Heart right ventricle (tissue), 16 donors: ENCODE data around the gene CSMD2. TPM values are rescaled to one million over a fixed set of nuclear protein-coding genes. Genes with fewer than 3 reads are reported as not detected.
A peak's percentile ranks its signal among the peaks of the same experiment; 100 is the strongest.

Source experiments
- ATAC-seq, 8 donors: fragments of 200-7000 bp; cut with Tn5 transposase; one replicate each; pipeline ENCODE4 v1.9.1; 2020; ENCODE audit warnings: mild to moderate bottlenecking in 8 of 8, moderate library complexity in 8 of 8, moderate number of reproducible peaks in 1 of 8
- DNase-seq, 2 donors: peaks; one replicate each; pipeline ENCODE4 v3.0.0-alpha.2; 2020
- H3K27ac ChIP-seq, 10 donors: fragments of 200-600 bp; sonication (generic) in 2 of 10; one replicate each; pipeline versions ENCODE4 v1.5.0 to v1.8.0; 2020 to 2022; ENCODE audit warnings: mild to moderate bottlenecking in 3 of 10
- H3K27me3 ChIP-seq, 7 donors: fragments of 200-600 bp; one replicate each; pipeline ENCODE4 v1.8.0; 2021 to 2022; ENCODE audit warnings: mild to moderate bottlenecking in 2 of 7
- H3K36me3 ChIP-seq, 9 donors: fragments of 200-600 bp; sonication (generic) in 1 of 9; one replicate each; pipeline versions ENCODE4 v1.5.0 to v1.8.0; 2020 to 2022; ENCODE audit warnings: mild to moderate bottlenecking in 2 of 9
- H3K4me1 ChIP-seq, 9 donors: fragments of 200-600 bp; sonication (generic) in 1 of 9; one replicate each; pipeline versions ENCODE4 v1.5.0 to v1.8.0; 2020 to 2022; ENCODE audit warnings: mild to moderate bottlenecking in 4 of 9
- H3K4me3 ChIP-seq, 10 donors: fragments of 200-600 bp; sonication (generic) in 2 of 10; one replicate each; pipeline versions ENCODE4 v1.5.0 to v1.8.0; 2020 to 2022; ENCODE audit warnings: mild to moderate bottlenecking in 7 of 10, moderate library complexity in 2 of 10
- H3K9me3 ChIP-seq, 11 donors: fragments of 200-600 bp in 10 of 11; sonication (generic) in 2 of 11; one replicate each; pipeline versions ENCODE4 v1.5.0 to v1.8.0; 2013 to 2022; ENCODE audit warnings: mild to moderate bottlenecking in 2 of 11, control low read depth in 1 of 11, moderate library complexity in 1 of 11
- WGBS, 2 donors: extraction: QIAGEN DNeasy Blood & Tissue Kit; methylation state at CpG; one replicate each; pipeline ENCODE4 v1.1.7; 2013; ENCODE audit warnings: inconsistent platforms in 1 of 2; 5-methylcytosine and 5-hydroxymethylcytosine counted together
- intact Hi-C, 10 donors: fragments of 100-400 bp; cut with DNase I; formaldehyde crosslinking; loops; one replicate each; pipeline versions ENCODE4 v1.11.1 to v1.14.2; 2022
- polyA plus RNA-seq, 2 donors: library from polyadenylated mRNA; stranded (reverse); fragments of 200-250 nt; gene quantifications; one replicate each; pipeline ENCODE4 v1.2.3, GENCODE V29; 2013
- total RNA-seq, 10 donors: library from RNA; stranded (reverse); fragmentation: NEBNext Ultra II Directional in 3 of 10; extraction: Animal tissue kit (Norgen Biotek cat#: 25700) in 3 of 10; gene quantifications; one replicate each; pipeline versions ENCODE4 v1.2.1 to v1.2.4, GENCODE V29; 2021 to 2023
- TF ChIP-seq, protein P1 (sequence below), 9 donors: fragments of 200-600 bp; sonication (generic) in 2 of 9; IDR thresholded peaks; one replicate each; pipeline versions ENCODE4 v1.5.0 to v1.8.0; 2021 to 2022; ENCODE audit warnings: antibody characterized with exemption in 9 of 9, mild to moderate bottlenecking in 5 of 9, moderate library complexity in 1 of 9
- donor health status: Arrhythmogenic right ventricular cardiomyopathy.
- donor health status: ischemic (EF 13 %, LVEDD 7.1; RV severe dilation, severe dysfunction).
- donor health status: healthy with polysubstance abuse.
- donor health status: DM: no; HTN: yes; CAD: no.
- donor health status: DM: no; HTN: no; CAD: no.
- donor health status: ischemic (EF 25% LVEDD 6.9; RV normal size, moderate dysfunction).
- donor health status: ischemic (EF 25% LVEDD 5.7; RV mildly dilated, moderate dysfunction).
- donor health status: healthy.
- donor health status: DM: yes; HTN: yes; CAD: no.
- donor health status: Ischemic cardiomyopathy.
- donor health status: ischemic (EF 35%, LVEDD 5.7; RV mildly dilated, moderate dysfunction).
- donor health status: nonischemic (EF 11% LVEDD 7.7; RV severe dilation, severe dysfunction).
- donor health status: DM: yes; HTN: yes; CAD: no.
- donor health status: PGD.
- donor health status: ischemic (EF 29% LVEDD 5.4; RV normal size, mild dysfunction).
- donor health status: nonischemic (EF 23%, LVEDD 6.1; RV moderate dilation, normal function).

CSMD2 gene
- total and polyA plus RNA-seq, 12 donors = 0.04 to 0.97 (median 0.14) TPM; not detected in 1

DNA sequence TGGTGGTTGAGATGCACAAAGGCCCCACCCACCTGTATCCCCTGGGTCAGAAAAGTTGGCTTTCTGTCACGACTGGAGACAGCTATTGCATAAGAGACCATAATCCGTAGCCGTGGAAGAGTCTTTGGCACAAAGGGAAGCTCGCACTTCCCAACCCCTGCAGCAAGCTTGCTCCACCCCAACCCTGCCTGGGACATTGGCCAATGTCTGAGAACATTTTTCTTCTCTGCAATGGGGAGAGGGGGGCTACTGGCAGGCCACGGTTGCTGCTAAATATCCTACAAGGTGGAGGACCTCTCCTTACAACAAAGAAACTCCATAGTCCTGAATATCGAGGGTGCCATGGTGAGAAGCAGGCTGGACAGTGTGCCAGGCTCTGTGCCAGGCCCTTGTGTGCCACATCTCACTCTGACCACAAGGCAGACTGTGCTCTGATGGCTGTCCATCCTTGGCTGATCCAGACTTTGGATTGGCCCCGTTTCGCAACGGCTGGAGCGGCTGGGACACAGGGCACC lies 104.1 kb downstream of the CSMD2 start:
- Histone ChIP-seq H3K36me3 (no peaks in the 10 kb centered on the region), H3K9me3 (no peaks in the 10 kb centered on the region), H3K27me3 (peaks cover 0 to 1% (median 0%) of the 10 kb centered on the region in 7 donors), H3K4me3 (no peak overlapping the region), H3K4me1 (peaks cover 0 to 53% (median 19%) of the 10 kb centered on the region in 9 donors), H3K27ac (peak overlapping the region in 1 of 10 donors; percentile 10)
- ATAC-seq = peak in 4 of 8 donors; percentile 25 to 44 (median 36)
- TF ChIP-seq, protein P1, sequence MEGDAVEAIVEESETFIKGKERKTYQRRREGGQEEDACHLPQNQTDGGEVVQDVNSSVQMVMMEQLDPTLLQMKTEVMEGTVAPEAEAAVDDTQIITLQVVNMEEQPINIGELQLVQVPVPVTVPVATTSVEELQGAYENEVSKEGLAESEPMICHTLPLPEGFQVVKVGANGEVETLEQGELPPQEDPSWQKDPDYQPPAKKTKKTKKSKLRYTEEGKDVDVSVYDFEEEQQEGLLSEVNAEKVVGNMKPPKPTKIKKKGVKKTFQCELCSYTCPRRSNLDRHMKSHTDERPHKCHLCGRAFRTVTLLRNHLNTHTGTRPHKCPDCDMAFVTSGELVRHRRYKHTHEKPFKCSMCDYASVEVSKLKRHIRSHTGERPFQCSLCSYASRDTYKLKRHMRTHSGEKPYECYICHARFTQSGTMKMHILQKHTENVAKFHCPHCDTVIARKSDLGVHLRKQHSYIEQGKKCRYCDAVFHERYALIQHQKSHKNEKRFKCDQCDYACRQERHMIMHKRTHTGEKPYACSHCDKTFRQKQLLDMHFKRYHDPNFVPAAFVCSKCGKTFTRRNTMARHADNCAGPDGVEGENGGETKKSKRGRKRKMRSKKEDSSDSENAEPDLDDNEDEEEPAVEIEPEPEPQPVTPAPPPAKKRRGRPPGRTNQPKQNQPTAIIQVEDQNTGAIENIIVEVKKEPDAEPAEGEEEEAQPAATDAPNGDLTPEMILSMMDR (IDR thresholded peaks at IDR 0.05) = no peak
- DNase-seq = peak in 1 of 2 donors; percentile 7
- intact Hi-C loops = no loop called here
- 51 to 56% methylated on average over 10 of the region's 10 CpGs for WGBS, 2 donors

DNA sequence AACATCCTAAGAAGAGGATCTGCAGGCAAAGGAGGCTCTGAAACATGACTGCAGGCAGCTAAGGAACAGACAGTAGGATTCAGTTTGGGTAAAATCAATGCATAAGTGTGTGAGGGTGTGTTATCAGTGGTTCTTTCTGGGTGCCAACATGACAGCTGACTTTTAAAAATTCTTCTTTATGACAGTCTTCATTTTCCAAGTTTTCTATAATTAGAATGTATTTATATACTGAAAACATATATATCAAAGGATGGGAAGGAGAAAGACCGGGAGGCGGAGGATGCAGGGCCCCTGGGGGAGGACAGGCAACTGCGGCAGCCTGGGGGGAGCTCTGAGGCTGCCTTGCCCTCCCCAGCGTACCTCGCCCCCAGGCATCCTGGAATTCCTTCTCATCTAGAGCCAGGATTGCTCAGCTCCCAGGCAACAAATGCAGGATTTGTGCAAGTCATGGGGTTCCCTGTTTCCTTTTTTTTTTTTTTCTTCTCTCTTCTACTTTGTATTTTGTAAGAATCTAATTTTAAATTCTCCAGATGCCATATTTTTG lies 104.8 kb downstream of the CSMD2 start:
- WGBS, 2 donors = 76 to 78% methylated on average over 5 of the region's 5 CpGs
- Histone ChIP-seq H3K4me3 (no peak overlapping the region), H3K36me3 (no peaks in the 10 kb centered on the region), H3K9me3 (no peaks in the 10 kb centered on the region), H3K27me3 (no peaks in the 10 kb centered on the region), H3K4me1 (peaks cover 0 to 53% (median 19%) of the 10 kb centered on the region in 9 donors), H3K27ac (no peak overlapping the region)
- TF ChIP-seq, protein P1 (IDR thresholded peaks at IDR 0.05) = no peak
- intact Hi-C loops = no loop called here
- ATAC-seq (no peak), DNase-seq (no peak)

DNA sequence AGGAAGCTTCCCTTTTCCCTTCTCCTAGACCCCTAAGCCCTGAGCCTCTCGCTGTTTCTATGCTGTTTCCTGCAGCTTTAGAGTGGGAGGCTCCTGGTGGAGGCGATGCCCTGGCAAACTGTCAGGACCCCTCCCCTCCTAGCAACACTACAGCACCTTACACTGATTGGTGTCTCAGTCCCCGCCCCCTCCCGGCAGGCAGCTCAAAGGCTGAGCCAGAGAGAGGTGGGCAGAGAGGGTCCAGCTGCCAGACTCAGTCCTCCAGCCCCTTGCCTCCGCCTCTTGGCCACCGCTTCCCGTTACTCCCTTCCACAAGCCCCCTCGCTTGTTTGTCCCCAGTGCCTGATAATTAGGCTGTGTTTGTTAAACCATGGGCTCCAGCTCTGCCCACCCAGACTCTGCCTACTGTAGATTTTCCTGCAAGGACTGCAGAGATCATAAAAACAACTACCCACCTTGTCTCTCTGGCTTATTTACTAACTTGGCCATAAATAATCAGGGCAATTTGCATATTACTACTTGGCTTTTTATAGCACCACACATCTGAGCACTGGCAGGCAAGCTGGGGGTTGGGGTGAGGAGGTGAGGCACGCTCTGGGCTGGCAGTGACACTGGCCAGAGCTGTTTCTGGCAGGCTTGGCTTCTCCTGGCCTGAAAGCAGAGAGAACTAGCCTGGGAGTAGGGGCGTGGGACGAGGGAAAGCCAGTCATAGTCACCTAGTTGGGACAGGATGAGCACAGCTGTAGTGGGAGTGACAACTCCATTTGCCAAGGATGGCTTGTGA lies 107.5 kb downstream of the CSMD2 start:
- WGBS, 2 donors = 15 to 20% methylated on average over 11 of the region's 11 CpGs
- H3K9me3 ChIP-seq = no peaks in the 10 kb centered on the region
- H3K27ac ChIP-seq = peak overlapping the region in 8 of 10 donors; percentile 25 to 67 (median 52)
- DNase-seq = peak; percentile 67 to 76
- intact Hi-C loops = no loop called here
- peak; percentile 89 to 98 (median 95) for ATAC-seq
- TF ChIP-seq, protein P1 (IDR thresholded peaks at IDR 0.05) = no peak
- H3K4me1 ChIP-seq = peaks cover 0 to 51% (median 19%) of the 10 kb centered on the region in 9 donors
- H3K4me3 ChIP-seq = no peak overlapping the region
- H3K36me3 ChIP-seq = no peaks in the 10 kb centered on the region
- no peaks in the 10 kb centered on the region for H3K27me3 ChIP-seq

DNA sequence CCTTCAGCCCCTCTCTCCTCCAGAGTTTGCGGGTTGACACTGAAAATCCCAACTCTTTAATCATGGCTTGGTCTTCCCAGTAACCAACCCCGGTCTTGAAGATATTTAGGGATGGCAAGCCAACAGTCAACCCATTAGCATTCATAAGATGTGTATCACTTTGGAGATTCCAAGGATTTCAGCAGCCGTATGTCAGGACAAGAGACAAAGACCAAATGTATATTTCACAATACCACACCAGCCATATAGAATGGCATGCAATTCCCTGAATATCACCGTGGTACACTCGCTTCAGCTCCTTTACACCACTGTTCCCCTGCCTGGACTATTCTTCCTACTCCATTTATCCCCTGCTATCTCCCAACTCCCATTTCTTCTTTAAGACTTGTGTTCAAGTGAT lies 109.2 kb downstream of the CSMD2 start:
- ATAC-seq = no peak
- peaks cover 0 to 35% (median 11%) of the 10 kb centered on the region in 9 donors for H3K4me1 ChIP-seq
- no peak overlapping the region for H3K27ac ChIP-seq
- intact Hi-C loops = no loop called here
- no peak overlapping the region for H3K4me3 ChIP-seq
- 90 to 92% methylated on average over 5 of the region's 5 CpGs for WGBS, 2 donors
- no peaks in the 10 kb centered on the region for H3K9me3 ChIP-seq
- TF ChIP-seq, protein P1 (IDR thresholded peaks at IDR 0.05) = no peak
- no peak for DNase-seq
- no peaks in the 10 kb centered on the region for H3K27me3 ChIP-seq
- H3K36me3 ChIP-seq = no peaks in the 10 kb centered on the region
